MM.1S (cell line): ENCODE data around the gene PPTC7.

ENCODE experiments used
- DNase-seq: peaks from one replicate; pipeline ENCODE4 v3.0.0-alpha.2; 2015
- H2AFZ ChIP-seq: fragments of 300-600 bp; sonication (generic); 2 replicates; pipeline ENCODE4 v1.6.0; 2016; ENCODE audit warnings: antibody characterized with exemption, low read length
- H3F3A ChIP-seq: fragments of 300-600 bp; sonication (generic); 2 replicates; pipeline ENCODE4 v1.6.1; 2016; ENCODE audit warnings: mild to moderate bottlenecking, antibody characterized with exemption, low read length, moderate library complexity, mixed read lengths; ENCODE audit not compliant: insufficient read depth
- H3K27ac ChIP-seq: fragments of 300-600 bp; sonication (generic); 2 replicates; pipeline ENCODE4 v1.5.1; 2016; ENCODE audit warnings: mild to moderate bottlenecking, low read length
- H3K27me3 ChIP-seq: fragments of 300-600 bp; sonication (generic); replicated peaks from 2 replicates; pipeline ENCODE4 v1.6.0; 2016; ENCODE audit warnings: low read length; ENCODE audit not compliant: insufficient read depth
- H3K36me3 ChIP-seq: fragments of 300-600 bp; sonication (generic); replicated peaks from 2 replicates; pipeline ENCODE4 v1.6.1; 2016; ENCODE audit warnings: mild to moderate bottlenecking, low read length, mixed read lengths; ENCODE audit not compliant: insufficient read depth
- H3K4me1 ChIP-seq: fragments of 300-600 bp; sonication (generic); 2 replicates; pipeline ENCODE4 v1.6.1; 2016; ENCODE audit warnings: low read length, mixed read lengths
- H3K4me2 ChIP-seq: fragments of 300-600 bp; sonication (generic); 2 replicates; pipeline ENCODE4 v1.6.0; 2016; ENCODE audit warnings: low read depth, low read length
- H3K4me3 ChIP-seq: fragments of 300-600 bp; sonication (generic); 2 replicates; pipeline ENCODE4 v1.5.1; 2016; ENCODE audit warnings: low read length, mixed read lengths
- H3K79me2 ChIP-seq: fragments of 300-600 bp; sonication (generic); 2 replicates; pipeline ENCODE4 v1.6.1; 2016; ENCODE audit warnings: mixed run types, low read length, mixed read lengths
- H3K9ac ChIP-seq: fragments of 300-600 bp; sonication (generic); 2 replicates; pipeline ENCODE4 v1.6.1; 2016; ENCODE audit warnings: low read length, mixed read lengths
- H3K9me2 ChIP-seq: fragments of 300-600 bp; sonication (generic); replicated peaks from 2 replicates; pipeline ENCODE4 v1.6.1; 2016; ENCODE audit warnings: mild to moderate bottlenecking, low read length, mixed read lengths; ENCODE audit not compliant: insufficient read depth
- H3K9me3 ChIP-seq: fragments of 300-600 bp; sonication (generic); replicated peaks from 2 replicates; pipeline ENCODE4 v1.6.1; 2016; ENCODE audit warnings: mild to moderate bottlenecking, low read length, mixed read lengths; ENCODE audit not compliant: insufficient read depth
- H4K20me1 ChIP-seq: fragments of 300-600 bp; sonication (generic); 2 replicates; pipeline ENCODE4 v1.6.1; 2016; ENCODE audit warnings: mild to moderate bottlenecking, low read length, moderate library complexity, mixed read lengths; ENCODE audit not compliant: insufficient read depth
- EZH2 ChIP-seq: fragments of 300-600 bp; sonication (generic); optimal IDR thresholded peaks from 2 replicates; pipeline ENCODE3; 2017; ENCODE audit warnings: low read depth, mild to moderate bottlenecking, antibody characterized with exemption, low read length, mixed read lengths
- EZH2phosphoT487 ChIP-seq: fragments of 300-600 bp; sonication (generic); IDR thresholded peaks from 2 replicates; pipeline ENCODE4 v1.6.1; 2018; ENCODE audit warnings: antibody characterized with exemption, low read length
- TF ChIP-seq, protein P1 (sequence below): fragments of 300-600 bp; sonication (generic); IDR thresholded peaks from 2 replicates; pipeline ENCODE4 v1.5.1; 2016; ENCODE audit warnings: antibody characterized with exemption, low read length, mixed read lengths

Gene PPTC7

DNA sequence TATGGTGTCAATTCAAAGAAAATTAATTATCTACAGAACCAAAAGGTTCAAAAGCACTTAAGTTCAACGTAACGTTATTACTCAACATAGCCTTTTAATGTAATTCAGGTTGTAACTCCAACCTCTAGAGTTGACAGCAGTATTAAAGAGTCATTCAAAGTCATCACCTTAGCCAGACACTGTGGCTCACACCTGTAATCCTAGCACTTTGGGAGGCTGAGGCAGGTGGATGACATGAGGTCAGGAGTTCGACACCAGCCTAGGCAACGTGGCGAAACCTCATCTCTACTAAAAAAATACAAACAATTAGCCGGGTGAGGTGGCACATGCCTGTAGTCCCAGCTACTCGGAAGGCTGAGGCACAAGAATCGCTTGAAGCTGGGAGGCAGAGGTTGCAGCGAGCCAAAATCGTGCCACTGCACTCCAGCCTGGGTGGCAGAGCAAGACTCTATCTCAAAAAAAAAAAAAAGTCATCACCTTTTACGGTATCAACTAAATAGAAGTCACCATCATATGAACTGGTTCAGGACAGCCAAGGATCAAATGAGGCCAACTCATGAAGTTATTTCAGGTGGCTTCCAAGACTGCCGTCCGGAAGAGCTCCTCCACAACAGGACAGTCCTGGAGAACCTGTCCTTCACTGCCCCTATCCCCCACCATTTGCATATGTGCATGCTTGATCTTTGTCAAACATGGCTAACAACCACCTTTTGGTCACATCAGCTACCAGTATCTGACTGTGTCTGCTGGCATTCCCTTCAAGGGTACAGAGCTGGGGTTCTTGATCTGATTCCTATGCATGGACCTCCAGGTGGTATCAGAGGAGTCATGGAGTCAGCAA is 4.2 kb downstream of the PPTC7 start:
- peaks cover 88% of the 10 kb centered on the region for H3K79me2 ChIP-seq
- H3K36me3 ChIP-seq = no peaks in the 10 kb centered on the region
- H4K20me1 ChIP-seq = no peaks in the 10 kb centered on the region
- H3K4me2 ChIP-seq = no peak overlapping the region
- no peak overlapping the region for H2AFZ ChIP-seq
- H3K27ac ChIP-seq = no peak overlapping the region
- no peaks in the 10 kb centered on the region for H3F3A ChIP-seq
- 0 out of 2 replicates have a peak, but pooled peaks cover 8% of the 10 kb centered on the region for H3K4me1 ChIP-seq
- DNase-seq = no peak
- no peaks in the 10 kb centered on the region for H3K27me3 ChIP-seq
- TF ChIP-seq EZH2 (no peak), EZH2phosphoT487 (no peak)
- H3K9ac ChIP-seq = no peak overlapping the region
- H3K9me3 ChIP-seq = no peaks in the 10 kb centered on the region
- H3K4me3 ChIP-seq = no peak overlapping the region
- H3K9me2 ChIP-seq = no peaks in the 10 kb centered on the region

DNA sequence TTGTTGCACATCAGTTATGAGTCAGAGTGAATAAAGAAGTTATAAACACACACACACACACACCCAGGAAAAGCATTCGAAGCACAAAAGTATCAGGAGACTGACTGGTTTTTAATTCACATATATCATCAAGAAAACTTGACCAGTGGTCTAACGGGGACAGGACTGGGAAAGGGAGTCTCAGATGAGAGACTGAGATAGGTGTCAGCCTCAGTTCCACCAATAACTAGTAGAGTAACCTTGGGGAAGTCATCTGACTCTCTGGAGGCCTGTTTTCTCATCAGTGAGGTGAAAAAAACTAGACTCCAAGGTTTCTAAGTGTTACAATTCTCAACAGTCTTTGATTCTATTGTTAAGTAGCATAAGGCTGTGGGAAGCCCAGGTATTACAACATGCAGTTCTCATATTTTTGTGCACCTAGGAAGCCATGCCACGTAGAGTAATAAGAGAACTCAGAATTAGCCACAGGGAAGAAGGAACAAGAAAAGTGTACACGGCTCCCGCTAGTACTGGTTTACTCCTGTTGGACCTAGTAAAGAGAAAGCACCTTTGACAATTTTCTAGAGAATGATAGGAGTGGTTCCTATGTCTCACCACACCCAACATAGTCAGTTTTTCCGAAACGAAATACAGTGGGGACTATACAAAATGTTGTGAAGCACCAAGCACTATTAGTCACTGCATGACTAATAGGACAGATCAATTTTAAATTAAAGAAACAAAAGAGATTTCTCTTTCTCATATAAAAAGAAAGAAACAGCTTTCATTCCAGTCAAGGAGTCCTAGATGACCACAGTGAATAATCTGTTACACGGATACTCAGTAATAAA is 5.0 kb downstream of the PPTC7 start:
- peaks cover 93% of the 10 kb centered on the region for H3K79me2 ChIP-seq
- no peak overlapping the region for H3K27ac ChIP-seq
- no peak overlapping the region for H3K4me2 ChIP-seq
- 0 out of 2 replicates have a peak, but pooled peaks cover 4% of the 10 kb centered on the region for H3K4me1 ChIP-seq
- H3F3A ChIP-seq = no peaks in the 10 kb centered on the region
- DNase-seq = no peak
- H3K9me3 ChIP-seq = no peaks in the 10 kb centered on the region
- H2AFZ ChIP-seq = no peak overlapping the region
- H4K20me1 ChIP-seq = no peaks in the 10 kb centered on the region
- no peak overlapping the region for H3K4me3 ChIP-seq
- H3K36me3 ChIP-seq = no peaks in the 10 kb centered on the region
- H3K9ac ChIP-seq = no peak overlapping the region
- no peaks in the 10 kb centered on the region for H3K9me2 ChIP-seq
- H3K27me3 ChIP-seq = no peaks in the 10 kb centered on the region
- TF ChIP-seq, protein P1, sequence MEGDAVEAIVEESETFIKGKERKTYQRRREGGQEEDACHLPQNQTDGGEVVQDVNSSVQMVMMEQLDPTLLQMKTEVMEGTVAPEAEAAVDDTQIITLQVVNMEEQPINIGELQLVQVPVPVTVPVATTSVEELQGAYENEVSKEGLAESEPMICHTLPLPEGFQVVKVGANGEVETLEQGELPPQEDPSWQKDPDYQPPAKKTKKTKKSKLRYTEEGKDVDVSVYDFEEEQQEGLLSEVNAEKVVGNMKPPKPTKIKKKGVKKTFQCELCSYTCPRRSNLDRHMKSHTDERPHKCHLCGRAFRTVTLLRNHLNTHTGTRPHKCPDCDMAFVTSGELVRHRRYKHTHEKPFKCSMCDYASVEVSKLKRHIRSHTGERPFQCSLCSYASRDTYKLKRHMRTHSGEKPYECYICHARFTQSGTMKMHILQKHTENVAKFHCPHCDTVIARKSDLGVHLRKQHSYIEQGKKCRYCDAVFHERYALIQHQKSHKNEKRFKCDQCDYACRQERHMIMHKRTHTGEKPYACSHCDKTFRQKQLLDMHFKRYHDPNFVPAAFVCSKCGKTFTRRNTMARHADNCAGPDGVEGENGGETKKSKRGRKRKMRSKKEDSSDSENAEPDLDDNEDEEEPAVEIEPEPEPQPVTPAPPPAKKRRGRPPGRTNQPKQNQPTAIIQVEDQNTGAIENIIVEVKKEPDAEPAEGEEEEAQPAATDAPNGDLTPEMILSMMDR = no peak
- no peak for TF ChIP-seq EZH2
- TF ChIP-seq EZH2phosphoT487 = no peak

DNA sequence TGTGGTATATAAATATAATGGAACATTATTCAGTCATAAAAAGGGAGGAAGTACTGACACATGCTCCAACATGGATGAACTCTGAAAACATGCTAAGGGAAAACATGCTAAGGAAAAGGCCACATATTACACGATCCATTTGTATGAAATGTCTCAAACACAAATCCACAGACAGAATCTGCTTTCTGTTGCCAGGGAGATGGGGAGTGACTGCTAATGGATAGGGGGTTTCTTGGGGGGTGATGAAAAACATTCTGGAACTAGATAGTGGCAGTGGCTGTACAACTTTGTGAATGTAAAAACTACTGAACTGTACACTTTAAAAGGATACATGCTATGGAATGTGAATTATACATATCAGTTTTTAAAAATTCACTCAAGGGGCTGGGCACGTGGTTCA is 6.6 kb downstream of the PPTC7 start:
- Histone ChIP-seq H3K27me3 (no peaks in the 10 kb centered on the region), H3K4me1 (0 out of 2 replicates have a peak, but pooled peaks cover 4% of the 10 kb centered on the region), H3K36me3 (no peaks in the 10 kb centered on the region), H3K79me2 (peaks cover 93% of the 10 kb centered on the region), H3K9me3 (no peaks in the 10 kb centered on the region), H3K4me2 (no peak overlapping the region), H3K27ac (no peak overlapping the region), H3K9me2 (no peaks in the 10 kb centered on the region), H3F3A (no peaks in the 10 kb centered on the region), H3K4me3 (no peak overlapping the region), H2AFZ (no peak overlapping the region), H3K9ac (no peak overlapping the region), H4K20me1 (no peaks in the 10 kb centered on the region)
- TF ChIP-seq, protein P1 = no peak
- TF ChIP-seq EZH2phosphoT487 (no peak), EZH2 (no peak)
- DNase-seq = no peak
